Left renal pelvis (tissue), 4 donors: ENCODE results near the gene LMX1B. TPM values are rescaled to one million over a fixed set of nuclear protein-coding genes. Genes with fewer than 3 reads are reported as not detected.
"Not testable (repeated sequence)": the region's sequence is repeated elsewhere in the genome, so short reads cannot be mapped to it uniquely, and the experiment has no call there.

ENCODE experiments used
- DNase-seq, 4 donors: peaks; one replicate each; pipeline ENCODE4 v3.0.0-alpha.2; 2013; ENCODE audit warnings: low read depth in 4 of 4, low spot score in 3 of 4
- polyA plus RNA-seq, 4 donors: library from polyadenylated mRNA; unstranded; fragments of 120-200 nt; gene quantifications; one replicate each; pipeline ENCODE4 v1.2.1, GENCODE V29; 2013; ENCODE audit not compliant: insufficient read length in 4 of 4

LMX1B gene
- polyA plus RNA-seq, 4 donors, result 2.0 to 20.2 (median 16.6) TPM

DNA sequence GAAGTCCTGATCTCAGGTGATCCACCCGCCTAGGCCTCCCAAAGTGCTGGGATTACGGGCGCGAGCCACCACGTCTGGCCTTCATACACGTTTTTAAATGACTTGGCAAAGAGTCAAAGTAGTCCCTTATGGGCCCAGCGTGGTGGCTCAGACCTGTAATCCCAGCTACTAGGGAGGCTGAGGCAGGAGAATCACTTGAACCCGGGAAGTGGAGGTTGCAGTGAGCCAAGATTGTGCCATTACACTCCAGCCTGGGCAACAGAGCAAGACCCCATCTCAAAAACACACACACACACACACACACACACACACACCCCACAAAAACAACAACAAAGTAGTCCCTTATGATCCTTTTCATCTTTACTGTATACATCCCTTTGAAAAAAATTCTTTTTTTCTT lies 116.9 kb downstream of the LMX1B start:
- DNase-seq, result not testable (repeated sequence)

DNA sequence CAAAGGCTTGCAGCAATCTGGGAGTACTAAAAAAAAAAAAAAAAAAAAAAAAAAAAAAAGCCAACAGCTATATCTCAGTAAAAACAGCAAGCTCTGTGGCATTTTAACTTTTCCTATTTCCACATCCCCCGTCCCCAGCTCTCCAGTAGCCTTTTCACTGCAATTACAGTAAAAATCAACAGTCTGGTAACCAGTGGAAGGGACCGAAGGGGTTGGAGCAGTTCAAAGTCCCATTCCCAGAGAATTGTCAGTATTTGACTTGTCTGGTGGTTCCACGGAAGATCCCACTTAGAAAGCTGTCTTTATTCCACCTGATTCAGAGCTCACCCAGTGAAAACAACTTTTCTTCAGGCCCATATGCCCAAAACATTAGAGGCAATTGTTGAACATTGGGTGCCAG lies 119.3 kb downstream of the LMX1B start:
- no peak for DNase-seq

DNA sequence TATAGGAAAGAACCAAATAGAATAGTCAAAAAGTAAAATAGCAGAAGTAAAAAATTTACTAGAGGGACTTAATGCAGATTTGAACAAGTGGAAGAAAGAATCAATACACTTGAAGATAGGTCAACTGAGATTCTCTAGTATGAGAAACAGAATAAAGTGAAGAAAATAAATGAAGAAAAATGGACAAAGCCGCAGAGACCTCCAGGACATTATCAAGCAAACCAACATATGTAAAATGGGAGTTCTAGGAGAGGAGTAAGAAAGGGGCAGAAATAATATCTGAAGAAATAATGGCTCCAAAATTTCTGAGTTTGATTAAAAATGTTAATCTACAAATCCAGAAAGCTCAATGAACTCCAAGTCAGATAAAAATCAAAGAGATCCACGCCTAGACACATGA lies 121.1 kb downstream of the LMX1B start:
- DNase-seq, result no peak

DNA sequence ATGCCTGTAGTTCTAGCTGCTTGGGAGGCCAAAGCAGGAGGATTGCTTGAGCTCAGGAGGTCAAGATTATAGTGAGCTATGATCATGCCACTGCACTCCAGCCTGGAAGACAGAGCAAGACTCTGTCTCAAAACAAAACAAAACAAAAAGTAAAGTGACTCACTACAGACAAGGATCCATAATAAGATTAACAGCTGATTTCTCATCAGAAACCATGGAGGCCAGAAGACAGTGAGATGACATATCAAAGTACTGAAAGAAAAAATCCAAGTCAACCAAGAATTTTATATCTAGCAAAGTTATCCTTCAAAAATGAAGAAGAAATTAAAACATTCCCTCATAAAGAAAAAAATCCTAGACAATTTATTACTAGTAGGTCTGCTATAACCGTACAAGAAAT lies 121.8 kb downstream of the LMX1B start:
- DNase-seq, result no peak

DNA sequence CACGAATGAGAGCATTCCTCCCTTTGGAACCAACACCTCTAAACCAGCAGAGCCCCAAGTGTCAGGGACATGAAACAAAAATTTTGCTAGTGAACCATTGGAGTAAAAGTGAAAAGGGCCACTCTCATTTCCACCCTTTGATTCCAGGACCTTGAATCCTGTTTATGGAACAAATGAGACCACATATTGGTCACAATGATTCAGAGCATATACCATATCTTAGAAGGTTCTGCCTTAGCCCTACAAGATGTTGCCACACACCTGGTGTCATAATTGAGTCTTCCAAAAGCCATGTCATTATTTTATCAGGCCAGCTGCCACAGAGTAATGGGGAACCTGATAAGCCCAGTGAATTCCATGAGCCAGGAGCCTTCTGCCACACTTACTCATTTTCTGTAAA lies 124.8 kb downstream of the LMX1B start:
- DNase-seq, result no peak

DNA sequence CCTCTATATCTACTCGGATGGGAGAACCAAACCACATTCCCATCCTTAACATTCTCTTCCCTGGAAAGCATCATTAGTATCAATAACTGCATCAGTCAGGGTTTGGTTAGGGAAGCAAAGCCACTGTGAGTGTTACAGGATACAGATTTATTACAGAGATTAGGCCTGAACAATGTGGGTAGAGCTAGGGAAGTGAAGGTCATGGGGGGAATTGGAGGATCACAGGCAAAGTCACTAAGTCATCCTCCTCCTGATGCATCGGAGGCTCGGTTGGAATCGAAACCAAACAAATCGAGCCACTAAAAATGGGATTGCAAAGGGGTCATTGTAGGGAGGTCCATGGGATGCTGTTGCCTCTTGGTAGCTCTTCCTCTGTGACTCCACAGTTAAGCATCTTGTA lies 129.3 kb downstream of the LMX1B start:
- no peak for DNase-seq

DNA sequence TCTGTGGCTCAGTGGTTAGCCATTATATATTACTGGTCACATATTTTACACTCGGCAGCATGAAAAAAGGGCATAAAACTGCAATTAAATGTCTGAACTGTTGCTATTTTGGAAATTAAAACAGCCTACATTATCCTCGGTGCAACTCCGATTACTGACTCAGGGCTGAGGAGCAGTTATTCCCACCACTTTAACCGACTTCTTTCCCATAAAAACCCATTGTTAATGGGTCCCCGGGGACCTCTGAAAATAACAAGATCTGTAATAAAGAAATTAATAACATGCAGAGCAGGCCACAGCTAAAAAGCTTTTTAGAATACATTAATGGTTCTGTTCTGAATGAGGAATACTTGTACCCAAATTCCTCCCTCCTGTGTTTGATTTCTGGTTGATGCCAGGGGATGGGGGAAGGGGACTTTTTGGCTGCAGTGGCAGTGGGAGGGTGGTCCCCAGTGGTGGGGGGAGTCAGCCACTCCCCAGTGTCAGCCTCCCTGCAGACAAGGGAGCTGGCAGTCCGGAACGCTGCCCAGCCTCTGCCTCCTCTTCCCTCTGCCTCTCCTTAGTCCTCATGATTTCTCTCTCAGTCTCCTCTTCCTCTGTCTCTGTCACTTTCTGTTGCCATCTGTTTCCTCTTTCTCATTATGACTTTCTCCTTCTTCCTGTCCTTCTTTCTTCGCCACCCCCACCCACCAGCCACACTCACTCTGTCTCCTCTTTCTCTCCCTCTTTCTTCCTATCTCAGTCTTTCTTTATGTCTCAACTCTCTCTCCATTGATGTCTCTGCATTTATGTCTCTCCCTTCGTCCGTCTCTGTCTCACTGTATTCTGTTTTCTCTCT lies 132.1 kb downstream of the LMX1B start:
- DNase-seq, result no peak

Other genes starting within 250 kb of the LMX1B start
- 10 to 100 TPM; 12.9 to 18.3 (median 14.1) TPM for gene ZBTB43, start 191.1 kb downstream of the LMX1B start, polyA plus RNA-seq
- gene ZBTB34, start 246.7 kb downstream of the LMX1B start, polyA plus RNA-seq, result 10 to 100 TPM; 19.7 to 22.9 (median 20.9) TPM